ENCODE measurements around the gene ULK4.

ULK4 gene

DNA sequence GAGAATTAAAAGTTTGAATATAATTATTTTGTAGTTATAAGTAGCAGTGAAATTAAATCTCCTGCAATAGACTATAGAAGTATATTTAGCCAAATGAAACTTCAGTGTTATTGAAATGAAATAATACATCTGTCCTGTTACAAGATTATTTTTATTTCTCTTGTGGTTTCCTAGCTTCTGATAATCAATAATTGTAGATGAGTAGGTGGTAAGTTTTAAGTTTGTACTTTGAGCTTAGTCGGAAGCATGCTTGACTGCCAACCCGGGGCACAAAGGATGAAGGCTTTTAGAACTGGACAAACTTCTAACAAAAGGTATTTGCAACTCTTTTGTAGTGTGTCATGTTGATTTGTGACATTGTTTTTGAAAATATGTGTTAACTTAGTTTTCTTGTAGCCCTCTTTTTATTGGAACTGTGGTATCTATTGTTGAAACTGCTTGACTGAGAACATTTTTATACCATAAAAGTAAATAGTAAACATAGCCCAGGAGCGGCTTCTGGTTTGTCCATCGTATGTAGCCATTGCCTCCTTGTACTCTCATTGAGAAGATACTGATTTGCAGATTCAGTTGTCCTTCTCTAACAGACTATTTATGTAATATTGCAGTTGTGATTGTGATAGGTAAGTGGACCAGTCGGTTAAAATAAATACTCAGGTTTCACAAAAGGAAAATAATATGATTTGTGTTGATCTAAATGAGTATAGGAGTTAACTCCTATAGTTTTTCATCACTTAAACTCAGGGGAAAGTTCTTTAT lies 759.6 kb downstream of the ULK4 start:
- no peak for DNase-seq (ENCODE audit: low read depth in 2 of 2, low spot score in 1 of 2)

GRCh38 chr3:41200669-41201021 lies 761.3 kb downstream of the ULK4 start:
- DNase-seq (ENCODE audit: low read depth in 2 of 2, low spot score in 1 of 2): no peak

DNA sequence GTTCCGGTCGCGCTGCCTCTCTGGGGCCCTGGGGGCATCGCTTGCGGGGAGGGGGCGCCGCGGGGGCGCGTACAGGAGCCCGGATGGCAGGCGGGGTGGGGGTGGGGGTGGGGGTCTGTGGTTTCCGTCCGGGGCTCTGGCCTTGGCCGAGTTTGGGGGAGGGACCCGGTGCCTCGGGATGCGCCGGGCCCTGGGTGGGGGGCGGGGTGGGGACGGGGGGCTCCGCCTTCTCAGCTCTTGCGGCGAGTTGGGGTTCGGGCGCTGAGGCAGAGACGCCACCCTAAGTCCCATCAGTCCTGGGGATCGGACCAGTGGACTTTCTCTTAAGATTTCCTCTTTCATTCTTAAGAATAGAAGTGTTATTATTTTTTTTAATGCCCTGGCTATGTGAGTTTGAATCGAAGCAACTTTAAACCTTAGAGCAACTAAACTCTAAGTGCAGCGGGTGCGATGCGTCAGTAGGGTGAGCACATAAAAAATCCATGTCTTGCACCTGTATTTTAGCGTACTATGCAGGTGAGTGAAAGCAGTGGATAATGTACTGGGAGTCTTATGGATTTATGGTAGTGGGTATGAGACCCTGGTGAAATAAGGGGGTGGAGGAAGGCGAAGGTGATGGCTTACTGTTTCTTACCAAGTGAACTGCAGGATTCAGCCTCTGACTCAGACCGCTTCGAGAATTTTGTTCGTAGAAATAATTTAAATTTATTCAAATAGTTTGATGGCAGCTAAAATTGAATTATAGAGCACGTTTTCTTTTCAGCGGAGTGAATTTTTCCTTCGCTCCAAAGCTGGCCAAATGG lies 761.8 kb downstream of the ULK4 start:
- DNase-seq (ENCODE audit: low read depth in 2 of 2, low spot score in 1 of 2): no peak

DNA sequence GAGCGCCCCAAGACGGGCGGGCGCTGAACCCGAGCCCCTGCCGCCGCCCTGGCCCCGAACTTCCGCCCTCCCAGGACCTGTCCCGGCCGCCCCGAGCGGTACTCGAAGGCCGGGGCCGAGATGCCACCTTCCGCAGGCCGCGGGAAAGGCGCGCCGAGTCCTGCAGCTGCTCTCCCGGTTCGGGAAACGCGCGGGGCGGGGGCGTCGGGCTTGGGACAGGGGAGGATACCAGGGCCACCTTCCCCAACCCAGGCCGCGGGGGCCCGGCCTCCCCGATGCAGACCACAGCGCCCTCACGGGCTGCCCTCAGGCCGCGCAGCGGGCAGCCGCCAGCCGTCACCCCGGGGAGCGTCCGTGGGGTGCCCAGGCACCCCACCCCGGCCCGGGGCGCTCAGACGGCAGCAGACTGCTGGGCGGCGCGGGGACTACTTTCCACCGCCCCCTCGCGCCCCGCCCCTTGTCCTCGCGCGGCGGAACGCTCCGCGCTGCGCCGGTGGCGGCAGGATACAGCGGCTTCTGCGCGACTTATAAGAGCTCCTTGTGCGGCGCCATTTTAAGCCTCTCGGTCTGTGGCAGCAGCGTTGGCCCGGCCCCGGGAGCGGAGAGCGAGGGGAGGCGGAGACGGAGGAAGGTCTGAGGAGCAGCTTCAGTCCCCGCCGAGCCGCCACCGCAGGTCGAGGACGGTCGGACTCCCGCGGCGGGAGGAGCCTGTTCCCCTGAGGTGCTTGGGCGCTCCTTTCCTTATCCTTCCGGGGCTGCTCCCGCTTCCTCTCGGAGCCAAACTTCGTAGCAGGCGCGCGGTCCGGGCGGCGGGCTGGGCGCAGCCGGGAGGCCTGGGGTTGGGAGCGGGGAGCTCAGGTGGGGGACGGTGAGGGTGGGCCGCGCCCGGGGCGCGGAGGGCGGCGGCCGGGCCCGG lies 762.7 kb downstream of the ULK4 start, which contains the start of gene CTNNB1:
Gene CTNNB1 (plus strand): TSS at position 556 of the 916 bp plus-strand sequence. CDS start 24,564 bp downstream, outside the sequence.
- DNase-seq (ENCODE audit: low read depth in 2 of 2, low spot score in 1 of 2): peak; percentile 74 to 88

- no peak for DNase-seq (ENCODE audit: low read depth in 2 of 2, low spot score in 1 of 2)
These were observed 763.4 kb downstream of the ULK4 start for GRCh38 chr3:41198526-41198925.

- DNase-seq (ENCODE audit: low read depth in 2 of 2, low spot score in 1 of 2): no peak
These were observed 763.9 kb downstream of the ULK4 start for GRCh38 chr3:41198046-41198445.
